Measurements from ENCODE around the gene LRRC61.
A peak's percentile ranks its signal among the peaks of the same experiment; 100 is the strongest.
"Not testable (repeated sequence)": the region's sequence is repeated elsewhere in the genome, so short reads cannot be mapped to it uniquely, and the experiment has no call there.

The LRRC61 gene

DNA sequence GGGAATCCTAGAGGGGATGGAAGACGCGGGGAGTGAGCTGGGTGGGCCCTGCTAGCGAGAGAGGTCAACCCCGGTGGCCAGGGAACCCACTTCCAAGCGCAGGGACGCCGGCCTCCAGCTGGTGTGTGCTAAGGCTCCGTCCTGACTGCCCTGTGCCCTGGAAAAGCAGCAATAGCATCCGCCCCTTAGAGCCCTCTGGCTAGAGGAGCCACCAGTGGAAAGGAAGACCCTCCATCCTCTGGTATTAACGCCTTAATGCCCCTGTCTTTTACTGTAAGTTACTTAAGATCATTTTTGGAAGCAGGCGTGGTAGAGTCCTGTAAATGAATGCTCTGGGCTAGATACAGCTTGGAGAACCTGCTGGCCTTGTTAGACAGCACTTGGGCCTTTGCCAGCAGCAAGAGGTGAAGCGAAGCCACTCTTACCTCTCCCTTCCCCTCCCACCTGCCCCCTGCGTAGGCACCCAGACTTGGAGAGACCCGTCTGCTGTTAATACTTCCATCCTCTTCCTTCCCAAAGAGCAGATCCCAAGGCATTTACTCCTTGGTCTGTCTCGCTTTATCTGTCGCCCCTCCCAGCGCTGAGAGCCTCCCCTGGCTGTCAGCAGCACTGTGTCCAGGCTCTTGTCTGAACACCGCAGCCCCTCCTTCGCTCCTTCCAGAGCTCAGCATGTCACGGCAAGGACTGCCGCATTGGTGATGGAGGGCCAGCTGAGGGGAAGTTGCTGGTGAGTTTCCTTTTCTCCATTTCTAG, 50.1 kb downstream of the LRRC61 start:
- no peak for DNase-seq

DNA sequence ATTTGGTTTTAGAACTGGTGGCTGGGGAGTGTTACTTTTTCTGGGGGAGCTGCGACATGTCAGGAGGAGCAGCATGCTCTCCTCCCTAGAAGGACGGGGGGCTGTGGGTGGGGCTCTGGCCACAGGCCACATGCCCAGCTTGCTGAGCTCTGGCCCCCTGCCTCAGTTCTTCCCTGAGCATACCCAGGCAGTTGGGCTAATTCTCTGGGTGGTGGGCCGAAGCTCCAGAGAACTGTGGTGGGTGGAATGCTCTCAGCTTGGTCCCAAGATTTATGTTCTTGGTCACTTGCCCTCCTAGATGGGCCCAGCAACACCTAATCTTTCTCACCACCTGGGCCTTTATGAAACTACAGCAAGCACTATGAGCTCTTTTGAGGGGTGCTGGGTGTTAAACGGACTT, 50.9 kb downstream of the LRRC61 start:
- no peak for DNase-seq

DNA sequence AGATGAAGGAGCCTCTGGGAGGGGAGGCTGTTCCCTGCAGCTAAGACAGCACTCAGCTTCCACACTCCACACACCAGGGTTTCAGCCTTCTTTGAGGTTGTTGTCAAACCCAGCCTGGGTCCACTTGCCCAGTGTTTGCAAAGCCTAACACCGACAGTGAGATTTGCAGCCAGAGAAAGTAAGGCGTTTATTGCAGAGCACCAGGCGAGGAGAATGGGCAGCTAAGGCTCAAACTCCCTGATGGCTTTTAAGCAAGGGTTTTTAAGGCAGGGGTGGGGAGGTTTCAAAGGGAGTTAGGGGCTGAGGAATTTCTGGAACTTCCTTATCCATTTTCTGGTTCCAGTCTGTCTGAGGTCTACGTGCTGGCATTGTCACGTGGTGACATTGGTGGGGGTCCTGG, 51.3 kb downstream of the LRRC61 start:
- no peak for DNase-seq

DNA sequence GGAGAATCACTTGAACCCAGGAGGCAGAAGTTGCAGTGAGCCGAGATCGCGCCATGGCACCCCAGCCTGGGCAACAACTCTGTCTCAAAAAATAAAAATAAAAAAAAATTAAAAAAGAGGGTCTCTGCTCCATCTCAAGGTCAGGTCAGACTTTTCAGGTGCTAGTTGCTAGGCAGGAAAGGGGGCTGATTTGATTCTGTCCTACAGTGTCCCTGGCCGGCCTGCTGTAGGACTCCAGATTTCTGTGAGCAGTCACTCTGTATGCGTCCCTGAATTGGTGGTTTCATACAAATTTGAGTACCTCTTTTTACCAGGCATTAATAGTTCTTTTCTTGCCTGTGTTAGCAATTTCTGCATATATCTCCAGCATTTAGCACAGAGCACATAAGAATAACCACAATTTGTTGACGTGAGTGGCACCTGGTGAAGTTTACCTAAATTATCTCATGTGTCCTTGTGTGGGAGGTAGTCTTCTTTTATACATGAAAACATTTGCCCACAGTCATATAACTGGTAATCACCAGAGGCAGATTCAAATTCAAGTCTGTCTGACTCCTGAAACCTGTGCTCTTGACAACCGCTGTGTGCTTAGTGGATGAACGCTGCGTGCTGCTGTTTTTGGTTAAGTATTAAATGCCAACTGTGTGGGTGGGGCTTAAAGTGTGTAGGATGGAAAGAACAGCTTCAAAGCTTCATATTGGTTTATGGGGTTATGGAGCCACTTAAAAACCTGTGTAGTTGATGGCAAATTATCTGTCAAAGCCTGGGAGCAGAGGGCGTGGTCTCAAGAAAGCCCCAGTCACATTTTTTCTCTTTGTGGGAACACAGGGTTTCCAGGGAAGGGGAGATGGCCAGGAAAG, 52.7 kb downstream of the LRRC61 start:
- DNase-seq = no peak

DNA sequence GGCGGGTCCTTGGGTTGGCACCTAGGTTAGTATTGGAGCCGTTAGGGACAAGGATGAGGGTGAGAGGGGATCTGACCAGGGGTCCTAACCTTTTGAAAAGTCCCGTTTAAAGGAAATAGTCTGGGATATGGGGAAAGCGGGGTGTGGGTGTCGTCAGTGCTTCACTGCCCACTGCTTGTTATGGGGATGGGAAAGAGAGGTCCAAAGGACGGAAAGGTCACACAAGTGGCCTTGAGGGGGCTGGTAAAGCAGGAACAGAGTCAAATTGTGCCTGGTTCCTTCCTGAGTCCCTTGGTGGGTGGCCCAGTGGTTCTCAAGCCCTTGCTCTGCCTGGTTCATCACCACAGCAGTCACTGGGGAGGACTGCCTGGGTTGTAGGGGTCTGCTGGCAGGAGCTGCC, 53.4 kb downstream of the LRRC61 start:
- DNase-seq = no peak

DNA sequence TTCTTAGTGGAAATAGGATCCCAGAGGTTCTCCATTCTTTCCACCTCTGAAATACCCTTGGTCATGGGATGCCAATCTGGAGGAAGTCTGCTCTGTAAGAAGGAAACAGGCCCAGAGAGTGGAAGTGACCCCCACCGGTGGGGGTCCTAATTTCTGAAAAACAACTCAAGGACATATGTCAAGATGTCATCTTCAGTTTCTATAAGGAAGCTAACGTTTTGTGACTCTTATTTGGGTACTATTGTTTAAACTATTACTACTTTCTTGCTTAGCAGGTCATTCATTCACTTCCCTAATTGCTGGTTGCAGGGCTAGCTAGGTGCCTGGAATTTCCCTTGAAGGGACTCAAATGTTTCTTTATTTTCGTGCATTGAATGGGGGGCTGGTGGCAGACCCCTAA, 54.0 kb downstream of the LRRC61 start:
- no peak for DNase-seq

DNA sequence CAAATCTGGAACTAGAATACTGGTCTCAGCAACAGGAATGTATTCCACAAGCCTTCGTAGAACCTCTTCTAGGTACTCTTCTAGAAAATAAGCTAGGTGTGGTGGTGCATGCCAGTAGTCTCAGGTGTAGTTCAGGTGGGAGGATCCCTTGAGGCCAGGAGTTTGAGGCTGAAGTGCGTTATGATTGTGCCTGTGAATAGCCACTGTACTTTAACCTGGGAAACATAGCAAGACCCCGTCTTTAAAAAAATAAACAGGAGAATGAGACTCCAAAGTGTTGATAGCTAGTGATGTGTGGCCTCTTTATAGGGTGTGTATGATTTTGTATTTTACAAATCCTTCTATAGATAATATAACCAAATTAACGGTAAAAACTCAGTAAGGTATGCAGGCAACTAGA, 54.5 kb downstream of the LRRC61 start:
- no peak for DNase-seq

DNA sequence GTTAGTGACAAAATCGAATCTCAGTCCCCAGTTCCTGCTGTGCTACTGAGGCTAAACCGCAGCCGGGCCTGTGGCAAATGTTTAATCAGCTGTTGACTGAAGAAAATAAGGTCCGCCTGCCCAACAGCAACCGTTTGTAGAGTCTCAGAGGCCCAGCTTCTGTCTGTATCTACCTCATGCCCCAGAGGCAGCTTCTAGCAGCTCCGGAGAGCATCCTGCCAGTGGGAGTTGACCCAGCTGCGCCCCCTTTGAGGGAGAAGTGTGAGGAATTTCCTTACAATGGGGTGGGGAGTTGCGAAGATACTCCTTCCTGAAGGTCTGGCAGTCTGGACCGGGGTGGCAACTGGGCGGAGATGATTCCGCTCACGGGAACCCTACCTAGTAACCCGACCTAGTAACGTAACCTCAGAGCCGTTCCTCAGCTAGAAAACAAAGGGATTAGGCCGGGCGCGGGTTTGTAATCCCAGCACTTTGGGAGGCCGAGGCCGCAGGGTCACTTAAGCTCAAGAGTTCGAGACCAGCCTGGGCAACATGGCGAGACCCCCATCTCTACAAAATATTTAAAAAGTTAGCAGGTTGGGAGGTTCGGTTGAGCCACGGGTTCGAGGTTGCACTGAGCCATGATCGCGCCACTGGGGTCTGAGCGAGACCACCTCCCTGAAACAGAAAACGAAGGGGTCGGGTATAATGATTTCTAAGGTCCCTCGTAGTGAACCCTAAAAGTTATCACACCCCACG, 55.1 kb downstream of the LRRC61 start:
- no peak for DNase-seq

DNA sequence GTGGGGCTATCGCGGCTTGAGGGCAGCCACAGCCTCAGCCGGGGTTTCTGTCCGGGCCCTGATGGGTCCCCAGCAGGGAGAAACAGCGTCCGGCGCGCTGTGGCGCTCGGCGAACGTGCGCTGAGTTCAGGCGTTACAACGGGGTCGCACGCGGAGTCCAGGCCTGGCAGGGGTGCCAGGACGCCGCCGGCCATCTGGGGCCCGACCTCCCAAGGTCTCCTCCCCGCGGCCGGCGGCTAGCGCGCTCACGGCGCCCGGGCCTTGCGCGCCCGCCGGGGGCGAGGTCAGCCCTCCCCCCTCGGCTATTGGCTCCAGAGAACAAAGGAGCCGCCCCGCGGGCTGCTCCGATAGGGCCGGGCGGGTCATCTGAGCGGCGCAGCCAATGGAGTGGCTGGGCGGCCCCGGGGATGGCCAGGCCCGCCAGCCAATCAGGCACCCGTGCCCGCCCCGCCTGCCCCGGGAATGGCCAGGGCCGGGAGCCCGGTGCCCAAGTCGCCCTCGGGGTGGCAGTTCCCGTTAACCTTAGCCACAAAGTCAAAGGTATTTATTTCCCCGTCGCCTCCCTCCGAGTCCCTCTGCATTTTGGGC, 55.8 kb downstream of the LRRC61 start, which contains the start of gene ZNF775:
Gene ZNF775, plus strand, starts transcription at position 478 of the 588 bp plus-strand sequence. CDS start 9,141 bp downstream, outside the sequence.
- DNase-seq = peak; percentile 60

DNA sequence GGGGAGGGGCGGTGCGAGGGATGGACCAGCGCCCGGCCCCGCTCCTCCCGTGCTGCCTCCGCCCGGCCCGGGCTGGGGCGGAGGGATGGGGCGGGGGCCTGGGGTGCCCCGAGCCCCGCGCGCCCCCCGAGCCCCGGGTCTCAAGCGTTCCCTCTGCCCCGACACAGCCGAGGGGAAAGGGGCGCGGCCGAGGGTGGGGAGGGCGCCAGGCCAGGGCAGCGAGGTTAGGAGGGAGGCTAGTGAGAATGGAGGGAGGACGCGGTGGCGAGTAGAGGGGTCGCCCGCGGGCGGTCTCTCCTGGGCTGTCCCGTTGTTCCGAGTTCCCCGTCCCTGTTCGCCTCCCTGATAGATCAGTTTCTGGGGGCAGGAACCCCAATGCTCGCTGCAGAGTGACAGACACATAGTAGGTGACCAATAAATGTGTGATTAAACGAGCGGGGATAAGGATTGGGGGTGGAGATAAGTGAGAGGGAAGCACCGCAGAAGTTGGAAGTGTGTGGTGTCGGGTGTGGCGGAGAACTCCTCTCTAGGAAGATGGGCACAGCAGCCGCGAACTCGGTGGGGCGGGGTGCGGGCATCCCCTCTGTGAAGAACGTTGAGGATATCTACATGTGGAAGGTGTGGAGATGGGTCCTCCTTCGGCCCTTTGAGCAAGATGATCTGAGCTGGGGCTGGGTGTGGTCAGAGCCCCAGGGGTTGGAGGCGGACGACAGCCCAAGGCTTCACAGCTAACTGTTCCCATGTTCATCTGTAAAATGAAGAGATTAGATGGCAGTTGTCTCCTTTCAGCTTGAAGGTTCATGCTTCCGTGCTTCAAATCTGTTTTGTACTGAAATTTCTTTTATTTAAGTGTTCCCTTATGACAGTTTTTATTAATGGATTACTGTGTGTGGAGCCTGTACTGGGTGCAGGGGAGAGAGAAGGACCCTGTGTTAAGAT, 56.6 kb downstream of the LRRC61 start:
- no peak for DNase-seq

DNA sequence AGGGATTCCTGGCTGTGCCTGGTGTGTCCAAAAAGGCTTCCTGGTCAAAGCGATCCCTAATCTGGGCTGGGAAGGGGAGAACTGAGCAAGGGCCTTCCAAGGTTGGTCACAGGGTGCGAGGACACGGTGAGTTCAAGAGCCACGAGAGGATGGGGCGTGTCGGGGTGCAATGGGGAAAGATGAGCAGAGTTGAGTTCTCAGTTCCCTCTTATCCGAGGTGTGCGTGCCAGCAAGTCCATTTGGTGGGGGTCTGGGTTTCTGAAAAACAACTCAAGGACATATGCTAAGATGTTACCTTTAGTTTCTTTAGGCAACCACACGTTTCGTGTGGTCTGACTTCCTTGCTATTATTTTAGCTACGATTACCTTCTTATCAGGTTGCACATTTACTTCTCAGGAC, 57.3 kb downstream of the LRRC61 start:
- DNase-seq = no peak

DNA sequence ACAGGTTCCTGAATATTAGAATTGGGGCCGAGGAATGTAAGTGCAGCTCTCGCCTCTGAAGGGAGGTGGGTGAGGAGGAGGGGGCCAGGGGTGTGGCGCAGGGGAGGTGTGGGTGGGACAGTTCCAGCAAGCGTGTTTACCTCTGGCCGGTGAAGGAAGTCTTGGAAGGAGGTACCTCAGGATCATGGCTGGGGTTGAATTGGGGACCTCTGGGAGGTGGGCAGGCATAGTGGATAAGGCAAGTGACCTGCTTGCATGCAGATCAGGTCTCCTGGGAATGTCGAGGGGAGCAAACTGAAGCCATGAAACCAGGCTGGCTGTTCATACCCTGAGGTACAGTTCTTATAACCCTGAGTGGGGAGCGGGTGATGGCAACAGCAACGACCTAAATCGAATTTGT, 57.9 kb downstream of the LRRC61 start:
- DNase-seq = no peak

DNA sequence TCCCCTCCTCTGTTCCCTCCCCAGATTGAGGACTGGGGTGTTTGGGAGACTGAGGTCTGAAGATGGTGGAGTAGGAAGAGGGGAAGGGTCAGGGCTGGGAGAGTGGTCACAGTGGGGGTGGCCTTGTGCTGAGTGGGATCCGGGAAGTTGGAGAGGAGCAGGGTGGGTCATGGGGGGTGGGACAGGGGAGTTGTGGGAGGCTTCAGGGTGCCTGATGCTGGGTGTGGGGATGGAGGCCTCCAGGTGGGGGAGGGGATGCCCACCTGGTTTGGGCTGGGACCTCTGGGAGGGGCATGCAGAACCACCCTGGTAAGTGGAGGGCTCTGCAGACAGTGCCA, 58.6 kb downstream of the LRRC61 start:
- DNase-seq = no peak

DNA sequence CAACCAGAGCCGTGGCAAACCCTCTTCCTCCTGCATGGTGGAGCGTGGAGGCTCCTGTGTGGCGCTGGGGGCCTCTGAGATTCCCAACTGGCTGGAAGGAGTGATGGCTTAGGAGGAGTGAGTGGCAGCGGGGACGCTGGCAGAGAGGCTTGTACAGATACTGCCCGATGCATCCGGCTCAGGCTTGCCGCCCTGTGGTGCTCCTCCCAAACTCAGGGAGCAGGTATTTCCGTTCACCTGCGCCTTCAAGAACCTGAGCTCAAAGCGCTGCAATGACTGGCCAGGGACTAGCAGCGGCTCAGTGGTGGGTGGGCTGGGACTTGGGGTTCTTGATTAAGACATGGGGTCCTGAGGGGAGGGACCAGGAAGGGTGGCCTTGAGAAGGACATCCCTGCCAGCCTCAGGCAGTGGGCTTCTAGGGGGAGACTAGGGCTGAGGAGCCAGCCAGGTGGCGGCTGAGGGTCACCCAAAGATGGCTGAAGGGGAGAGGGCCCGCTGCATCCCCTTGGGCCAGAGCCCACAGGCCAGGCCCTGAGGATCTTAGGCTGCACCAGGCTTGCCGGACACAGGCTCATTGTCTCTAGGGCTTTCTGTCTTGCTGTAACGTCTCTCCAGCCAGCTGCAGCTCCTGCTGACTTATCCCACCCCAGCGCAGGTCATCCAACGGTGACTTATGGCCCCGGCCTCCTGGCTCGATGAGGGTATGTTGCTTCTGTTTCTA, 59.1 kb downstream of the LRRC61 start:
- DNase-seq = no peak

DNA sequence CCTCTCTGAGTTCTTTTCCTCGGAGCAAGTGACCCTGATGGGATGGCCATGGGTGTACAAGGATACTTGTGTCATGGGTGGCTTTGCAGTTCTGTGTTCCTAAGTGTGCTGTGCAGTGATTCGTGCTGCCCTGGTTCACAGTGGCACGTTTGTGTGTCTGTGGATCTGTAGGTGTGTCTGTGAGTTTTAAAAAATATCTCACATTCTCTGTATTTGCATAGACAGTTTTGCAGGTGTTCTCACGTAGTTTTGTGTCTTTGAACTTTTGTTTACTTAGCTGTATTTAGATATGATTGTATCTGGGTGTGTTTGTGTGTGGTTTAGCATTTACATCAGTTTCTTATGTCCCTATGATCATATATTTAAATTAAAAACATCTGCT, 59.7 kb downstream of the LRRC61 start:
- DNase-seq = no peak

DNA sequence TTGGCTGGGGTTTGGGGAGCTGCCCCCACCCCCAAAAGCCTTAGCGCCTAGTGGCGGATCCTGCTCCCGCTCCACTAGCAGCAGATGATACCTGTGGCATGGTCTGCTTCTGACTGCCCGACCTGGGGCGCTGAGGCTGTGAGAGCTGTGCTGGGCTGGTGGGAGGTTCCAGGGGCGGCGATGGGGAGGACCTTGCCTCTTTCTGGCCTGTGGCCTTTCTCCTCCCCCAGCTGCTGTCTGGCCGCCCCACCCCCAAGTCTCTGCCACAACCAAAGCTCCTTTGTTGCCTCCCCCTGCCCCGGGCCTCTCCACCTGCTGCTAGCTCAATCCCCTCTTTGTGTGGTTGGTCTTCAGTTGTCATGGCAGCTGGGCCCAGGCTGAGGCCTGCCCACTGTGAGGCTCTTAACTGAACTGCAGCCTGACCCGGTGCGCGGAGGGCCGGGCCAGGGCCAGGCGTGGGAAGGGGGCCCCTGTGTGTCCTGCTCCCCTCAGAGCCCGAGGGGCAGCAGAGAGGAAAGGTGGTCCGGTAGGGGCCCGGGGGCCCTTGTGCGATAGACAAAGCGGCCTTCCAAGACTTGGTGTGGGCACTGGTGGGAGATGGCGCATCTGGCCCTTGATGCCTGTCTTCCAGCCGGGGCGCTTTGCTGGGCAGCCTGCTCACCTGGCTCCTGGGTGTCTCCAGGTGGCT, 60.7 kb downstream of the LRRC61 start:
- DNase-seq = no peak

DNA sequence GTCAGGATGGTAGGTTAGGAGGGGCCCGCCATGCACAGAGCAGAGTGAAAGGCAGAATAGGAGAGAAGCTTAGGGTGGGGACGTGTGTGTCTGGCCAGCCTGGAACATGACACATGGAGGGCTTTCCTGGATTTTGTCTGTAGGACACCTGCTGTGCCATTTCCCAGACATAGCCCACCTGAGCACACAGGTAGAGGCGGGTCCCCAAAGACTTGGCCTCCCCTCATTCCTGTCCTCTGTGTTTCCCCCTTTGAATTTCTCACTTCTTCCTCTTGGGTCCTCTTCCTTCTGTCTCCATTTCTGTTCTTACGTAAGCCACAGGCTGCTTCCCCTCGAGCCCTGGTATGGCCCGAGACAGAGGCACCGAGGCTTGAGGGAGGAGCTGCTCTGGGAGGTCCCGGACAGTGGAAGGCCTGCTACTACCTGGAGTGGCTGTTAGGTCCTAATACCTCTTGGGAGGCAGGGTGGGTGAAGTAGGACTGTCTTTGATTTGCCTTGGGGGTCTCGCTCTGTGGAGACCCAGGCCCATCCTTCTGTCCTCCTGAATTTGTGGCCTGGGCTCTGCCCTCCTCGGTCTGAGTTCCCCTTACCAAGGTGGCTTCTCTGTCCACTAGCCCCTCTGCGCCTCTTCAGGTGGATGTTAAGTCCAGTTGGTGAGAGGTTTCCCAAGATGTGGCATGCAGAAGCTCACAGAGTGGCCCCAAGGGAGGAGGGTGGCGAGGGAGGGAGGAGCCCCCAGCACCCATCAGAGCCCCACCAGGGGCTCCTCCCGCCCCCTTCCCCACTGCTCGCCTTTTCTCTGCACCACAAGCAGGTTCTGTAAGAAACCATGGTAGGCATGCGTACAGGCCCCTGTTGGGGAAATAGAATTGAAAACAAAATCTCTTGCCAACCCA, 61.5 kb downstream of the LRRC61 start:
- DNase-seq = no peak

DNA sequence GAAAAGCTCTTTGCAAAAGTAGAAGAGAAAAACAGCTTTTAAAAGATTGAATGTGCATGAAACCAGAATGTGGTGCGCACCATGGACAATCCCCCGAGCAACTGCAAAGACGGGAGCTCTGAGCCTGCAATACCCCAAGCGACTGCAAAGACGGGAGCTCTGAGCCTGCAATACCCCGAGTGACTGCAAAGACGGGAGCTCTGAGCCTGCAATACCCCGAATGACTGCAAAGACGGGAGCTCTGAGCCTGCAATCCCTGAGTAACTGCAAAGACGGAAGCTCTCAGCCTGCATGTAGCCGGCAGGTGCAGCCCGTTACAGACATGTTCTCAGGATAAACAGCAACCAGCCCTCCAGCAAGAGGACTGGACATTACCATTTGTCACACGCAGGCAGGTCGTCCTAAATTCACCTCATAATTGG, 62.2 kb downstream of the LRRC61 start:
- no peak for DNase-seq

DNA sequence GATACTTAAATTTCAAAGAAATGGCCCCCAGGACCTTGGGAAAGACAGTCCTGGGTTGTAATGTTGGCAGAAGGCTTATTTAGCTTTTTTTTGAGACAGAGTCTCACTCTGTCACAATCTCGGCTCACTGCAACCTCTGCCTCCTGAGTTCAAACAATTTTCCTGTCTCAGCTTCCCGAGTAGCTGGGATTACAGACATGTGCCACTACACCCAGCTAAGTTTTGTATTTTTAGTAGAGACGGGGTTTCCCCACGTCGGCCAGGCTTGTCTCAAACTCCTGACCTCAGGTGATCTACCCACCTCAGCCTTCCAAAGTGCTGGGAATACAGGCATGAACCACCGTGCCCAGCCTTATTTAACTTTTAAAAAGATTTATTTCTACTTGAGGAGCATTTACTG, 62.7 kb downstream of the LRRC61 start:
- not testable (repeated sequence) for DNase-seq
